Measurements from ENCODE around the gene ZNF587B.
A peak's percentile ranks its signal among the peaks of the same experiment; 100 is the strongest.
"Not testable (repeated sequence)": the region's sequence is repeated elsewhere in the genome, so short reads cannot be mapped to it uniquely, and the experiment has no call there.

ZNF587B gene

DNA sequence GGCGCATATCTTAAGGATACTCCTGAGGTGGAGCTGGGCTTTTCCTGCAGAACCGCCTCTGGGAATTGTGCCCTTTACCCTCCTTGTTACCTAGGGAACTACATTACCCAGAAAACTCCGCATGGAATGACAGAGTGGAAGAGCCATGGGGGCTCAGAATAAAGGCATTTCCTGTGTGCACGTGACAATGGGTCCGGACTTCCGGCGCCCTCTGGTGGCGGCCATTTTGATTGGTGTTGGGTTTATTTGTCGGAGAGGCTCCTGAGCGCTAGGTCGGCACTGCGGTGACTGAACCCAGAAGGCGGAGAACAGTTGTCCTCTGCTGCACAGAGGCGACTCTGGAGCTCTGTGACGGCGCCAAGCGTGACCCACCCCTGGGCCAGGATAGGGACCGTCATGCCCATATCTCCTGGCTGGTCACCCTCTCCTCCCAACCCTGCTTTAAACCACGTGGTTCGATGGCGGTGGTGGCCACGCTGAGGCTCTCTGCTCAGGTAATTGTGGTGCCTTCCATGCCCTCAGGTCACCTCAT lies at the start of gene ZNF587B:
Gene ZNF587B, plus strand, starts transcription at position 229 of the 532 bp plus-strand sequence. Its CDS starts 230 bp downstream, at position 459.
- DNase-seq (ENCODE audit: low spot score): no peak

DNA sequence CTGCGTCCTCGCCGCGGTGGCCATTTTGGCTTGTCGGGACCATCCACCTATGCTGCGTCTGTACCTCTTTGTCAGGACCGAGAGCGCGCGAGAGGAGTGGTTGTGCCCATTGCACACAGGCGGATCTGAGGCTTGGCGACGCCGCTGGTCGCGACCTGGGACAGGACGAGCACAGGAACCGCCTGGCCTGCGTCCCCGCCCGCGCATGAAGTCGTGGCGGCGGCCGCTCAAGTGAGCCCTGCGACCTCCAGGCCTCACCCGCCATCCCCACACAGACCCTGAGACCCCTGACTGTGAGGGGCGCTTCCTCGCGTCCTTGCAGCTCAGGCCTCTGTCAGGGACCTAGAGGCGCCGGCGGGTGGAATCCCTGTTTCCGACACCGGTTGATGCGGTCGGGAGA lies 43.8 kb upstream of the ZNF587B start:
- DNase-seq (ENCODE audit: low spot score): no peak

DNA sequence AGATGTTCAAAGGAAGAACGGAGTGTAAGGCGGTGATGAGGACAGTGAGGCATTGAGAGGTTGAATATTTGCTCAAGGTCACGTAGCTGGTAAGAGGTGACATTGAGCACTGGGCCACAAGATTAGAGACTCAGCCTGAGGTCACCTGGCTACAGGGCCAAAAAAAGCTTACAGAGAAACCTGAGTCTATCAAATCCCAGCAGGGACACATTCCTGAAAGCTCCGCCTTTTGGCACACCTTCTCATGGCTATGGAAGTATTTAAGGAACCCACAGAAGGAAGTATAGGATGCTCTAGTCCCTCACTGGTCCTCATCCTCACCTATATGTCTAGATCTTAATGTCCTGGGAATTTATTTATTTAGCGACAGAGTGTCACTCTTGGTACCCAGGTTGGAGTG lies 43.2 kb upstream of the ZNF587B start:
- no peak for DNase-seq (ENCODE audit: low spot score)

DNA sequence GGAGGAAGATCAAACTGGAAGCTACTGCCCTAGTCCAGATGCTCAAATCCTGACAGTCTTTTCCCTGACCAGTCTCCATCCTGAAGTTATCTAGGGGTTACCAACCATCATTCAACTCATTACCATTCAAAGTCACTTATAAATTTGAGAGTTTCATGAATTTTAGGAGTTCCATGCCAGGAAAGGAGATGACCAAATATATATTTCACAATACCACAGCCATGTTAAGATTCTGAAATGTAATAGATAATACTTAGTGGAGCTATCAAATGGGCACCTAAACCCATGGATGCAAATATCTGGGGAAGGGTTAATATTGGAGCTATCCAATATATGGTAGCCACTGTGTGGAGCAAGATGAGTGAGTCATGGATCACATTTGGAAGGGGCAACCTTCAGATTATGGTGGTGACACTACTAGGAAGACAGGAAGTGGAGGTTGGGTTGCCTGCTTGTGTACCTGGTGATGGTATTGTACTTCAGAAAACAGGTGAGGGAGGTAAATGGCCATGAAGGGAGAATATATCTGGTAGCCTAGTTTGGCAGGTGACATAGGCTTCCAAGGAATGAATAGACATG lies 41.9 kb upstream of the ZNF587B start:
- no peak for DNase-seq (ENCODE audit: low spot score)

DNA sequence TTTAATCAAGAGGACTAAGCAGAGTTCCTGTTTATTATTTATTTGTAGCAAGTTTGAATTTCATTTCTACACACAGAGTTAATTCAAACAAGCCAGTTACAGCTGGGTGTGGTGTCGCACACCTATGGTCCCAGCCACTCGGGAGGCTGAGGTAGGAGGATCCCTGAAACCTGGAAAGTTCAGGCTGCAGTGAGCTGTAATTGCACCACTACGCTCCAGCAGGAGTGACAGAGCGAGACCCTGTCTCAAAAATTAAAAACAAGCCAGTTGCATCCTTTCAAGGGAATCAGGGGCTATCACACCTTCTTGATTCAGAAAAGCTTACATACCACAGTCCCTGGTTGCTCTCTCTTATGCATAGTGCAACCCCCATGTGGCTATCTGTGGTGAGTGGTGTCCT lies 40.8 kb upstream of the ZNF587B start:
- no peak for DNase-seq (ENCODE audit: low spot score)

DNA sequence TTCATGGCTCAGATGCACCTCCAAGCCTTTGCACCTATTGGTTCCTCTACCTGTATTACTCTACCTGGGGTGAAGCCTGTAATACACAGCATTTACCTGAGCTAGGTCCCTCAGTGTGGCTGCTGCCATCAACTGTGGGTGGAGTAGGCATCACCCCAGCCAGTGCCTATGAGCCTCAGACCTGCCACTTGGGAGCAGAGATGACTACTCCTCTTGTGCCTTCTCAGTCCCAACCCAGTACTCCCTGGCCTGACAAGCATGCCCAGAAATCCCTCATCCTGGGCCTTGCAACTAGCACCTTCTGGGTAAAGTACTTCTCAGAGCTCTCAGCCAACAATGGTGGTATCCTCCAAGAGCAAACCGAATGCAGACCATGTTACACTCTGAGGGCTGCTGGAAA lies 33.5 kb upstream of the ZNF587B start:
- not testable (repeated sequence) for DNase-seq (ENCODE audit: low spot score)

DNA sequence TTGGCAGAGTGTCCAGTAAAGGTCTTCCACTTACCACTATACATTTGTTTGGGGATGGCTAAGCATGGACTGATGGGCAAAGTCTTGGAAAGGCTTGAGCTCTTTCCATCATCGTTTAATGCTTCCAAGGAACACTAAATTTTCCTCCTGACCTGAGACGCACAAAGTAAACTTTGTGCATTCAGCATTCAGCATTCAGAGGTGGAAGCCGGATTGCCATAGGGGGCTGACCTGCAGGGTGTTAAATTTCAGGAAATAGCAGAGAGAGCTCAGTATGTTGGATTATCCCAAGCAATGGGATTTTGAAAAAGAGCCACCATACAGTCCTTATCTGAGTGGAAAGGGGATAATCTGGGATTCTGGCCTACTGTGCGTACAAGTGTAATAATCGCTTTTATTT lies 29.4 kb upstream of the ZNF587B start:
- no peak for DNase-seq (ENCODE audit: low spot score)

DNA sequence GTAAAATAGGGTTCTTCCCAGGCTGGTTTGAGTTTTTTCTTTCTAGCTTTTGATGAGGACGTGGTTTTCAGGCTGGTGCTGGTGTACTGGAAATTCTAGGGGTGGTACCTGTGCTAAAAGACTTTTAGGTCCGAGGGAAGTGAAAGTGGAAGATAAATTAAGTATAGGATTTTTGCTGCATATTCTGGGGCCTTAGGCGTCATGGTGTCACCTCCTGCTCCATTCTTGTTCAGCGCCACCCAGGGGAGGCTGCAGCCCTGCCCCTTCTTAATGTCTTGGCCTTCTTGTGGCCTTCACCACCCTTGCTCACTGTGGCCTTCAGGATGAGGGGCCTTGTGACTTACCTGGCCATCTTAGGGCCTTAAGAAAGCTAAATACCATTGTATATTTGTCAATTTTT lies 27.8 kb upstream of the ZNF587B start:
- DNase-seq (ENCODE audit: low spot score): no peak

DNA sequence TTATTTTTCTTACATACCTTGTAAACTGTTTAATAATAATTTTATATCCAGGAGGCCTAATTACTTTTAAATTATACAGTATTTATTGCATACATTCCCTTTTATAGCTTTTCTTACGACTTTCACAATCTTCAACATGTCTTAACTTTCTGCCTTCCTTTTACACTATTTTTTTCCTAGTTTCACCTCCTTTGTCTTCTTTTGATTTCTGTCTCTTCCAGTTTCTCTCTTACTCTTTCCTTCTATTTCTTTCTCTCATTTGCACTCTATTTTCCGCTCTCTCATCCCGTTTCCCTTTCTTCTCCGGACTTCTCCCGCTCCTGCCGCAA lies 26.9 kb upstream of the ZNF587B start:
- no peak for DNase-seq (ENCODE audit: low spot score)

DNA sequence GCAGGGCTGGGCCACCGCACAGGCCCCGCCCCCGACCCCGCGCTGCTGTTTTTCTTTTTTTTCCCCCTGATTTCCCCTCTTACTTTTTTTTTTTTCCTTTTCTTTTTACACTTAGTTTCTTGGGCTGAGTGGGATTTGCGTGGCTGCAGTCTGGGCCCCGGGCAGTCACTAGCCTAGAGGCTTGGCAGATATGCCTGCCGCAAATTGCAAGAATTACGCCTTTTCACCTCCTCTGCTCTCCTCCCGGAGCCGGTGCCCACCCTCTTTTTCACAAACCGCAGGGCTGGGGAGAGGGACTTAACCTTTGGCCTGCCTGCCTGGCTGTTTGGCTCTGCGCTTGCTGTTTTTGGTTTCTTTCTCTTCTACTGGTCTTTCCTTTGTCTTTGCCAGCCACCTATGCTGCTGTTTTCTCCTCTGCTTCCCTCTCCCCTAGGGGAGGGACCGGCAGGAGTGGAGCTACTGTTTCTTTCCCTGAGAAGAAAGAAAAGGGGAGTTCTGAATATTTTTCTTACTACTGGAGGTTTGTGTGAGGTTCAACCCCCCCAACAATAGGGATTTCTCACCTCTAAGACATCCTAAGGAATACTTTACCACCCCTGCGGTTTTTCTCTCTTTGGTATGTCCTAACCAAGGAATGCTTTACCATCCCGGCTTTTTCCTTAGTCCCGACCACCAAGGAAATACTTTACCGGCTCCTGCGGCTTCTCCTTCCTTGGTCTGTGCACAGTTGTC lies 26.3 kb upstream of the ZNF587B start:
- no peak for DNase-seq (ENCODE audit: low spot score)

DNA sequence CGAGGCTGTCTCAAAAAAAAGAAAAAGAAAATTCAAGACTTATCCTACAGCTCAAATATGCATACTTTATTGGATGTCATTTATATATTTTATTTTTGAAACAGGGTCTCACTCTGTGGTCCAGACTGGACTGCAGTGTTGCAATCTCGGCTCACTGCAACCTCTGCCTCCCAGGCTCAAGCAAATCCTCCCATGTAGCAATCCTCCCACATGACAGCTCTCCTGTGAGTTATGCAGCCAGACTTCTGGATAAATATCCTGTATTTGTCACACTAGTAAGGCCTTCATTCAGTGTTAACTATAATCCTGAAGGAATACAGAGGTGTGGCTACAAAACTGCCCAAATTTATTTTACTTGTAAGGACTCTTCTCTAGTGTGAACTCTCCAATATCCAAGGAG lies 22.6 kb upstream of the ZNF587B start:
- DNase-seq (ENCODE audit: low spot score): no peak

DNA sequence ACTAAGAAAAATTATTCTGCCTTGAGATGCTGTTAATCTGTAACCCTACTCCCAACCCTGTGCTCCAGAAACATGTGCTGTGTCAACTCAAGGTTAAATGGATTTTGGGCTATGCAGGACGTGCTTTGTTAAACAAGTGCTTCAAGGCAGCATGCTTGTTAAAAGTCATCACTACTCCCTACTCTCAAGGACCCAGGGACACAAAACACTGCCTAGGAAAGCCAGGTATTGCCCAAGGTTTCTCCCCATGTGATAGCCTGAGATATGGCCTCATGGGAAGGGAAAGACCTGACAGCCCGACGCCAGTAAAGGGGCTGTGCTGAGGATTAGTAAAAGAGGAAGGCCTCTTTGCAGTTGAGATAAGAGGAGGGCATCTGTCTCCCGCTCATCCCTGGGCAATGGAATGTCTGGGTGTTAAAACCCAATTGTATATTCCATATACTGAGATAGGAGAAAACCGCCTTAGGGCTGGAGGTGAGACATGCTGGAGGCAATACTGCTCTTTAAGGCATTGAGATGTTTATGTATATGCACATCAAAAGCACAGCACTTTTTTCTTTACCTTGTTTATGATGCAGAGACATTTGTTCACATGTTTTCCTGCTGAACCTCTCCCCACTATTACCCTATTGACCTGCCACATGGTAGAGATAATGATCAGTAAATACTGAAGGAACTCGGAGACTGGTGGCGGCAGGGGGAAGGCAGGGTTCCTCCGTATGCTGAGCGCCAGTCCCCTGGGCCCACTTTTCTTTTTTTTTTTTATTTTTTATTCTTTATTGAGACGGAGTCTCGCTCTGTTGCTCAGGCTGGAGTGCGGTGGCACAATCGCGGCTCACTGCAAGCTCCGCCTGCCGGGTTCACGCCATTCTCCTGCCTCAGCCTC lies 19.4 kb upstream of the ZNF587B start:
- DNase-seq (ENCODE audit: low spot score): not testable (repeated sequence)

DNA sequence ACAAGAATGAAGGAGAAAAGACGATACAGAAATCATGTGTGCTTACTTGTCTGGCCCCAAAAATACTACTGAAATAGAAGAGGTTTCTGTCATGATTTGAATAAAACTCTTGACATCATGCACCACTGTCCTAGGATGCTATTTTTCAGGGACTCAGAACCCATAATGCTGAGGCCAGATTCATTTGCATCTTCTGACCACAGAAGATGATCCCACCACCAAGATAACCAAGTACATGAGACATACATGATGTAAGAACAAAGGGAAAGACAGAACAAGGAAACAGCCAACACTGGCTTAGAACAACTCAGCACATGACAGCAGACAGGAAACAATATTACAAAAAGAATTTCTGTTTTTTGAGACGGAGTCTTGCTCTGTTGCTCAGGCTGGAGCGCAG lies 17.9 kb upstream of the ZNF587B start:
- DNase-seq (ENCODE audit: low spot score): no peak

DNA sequence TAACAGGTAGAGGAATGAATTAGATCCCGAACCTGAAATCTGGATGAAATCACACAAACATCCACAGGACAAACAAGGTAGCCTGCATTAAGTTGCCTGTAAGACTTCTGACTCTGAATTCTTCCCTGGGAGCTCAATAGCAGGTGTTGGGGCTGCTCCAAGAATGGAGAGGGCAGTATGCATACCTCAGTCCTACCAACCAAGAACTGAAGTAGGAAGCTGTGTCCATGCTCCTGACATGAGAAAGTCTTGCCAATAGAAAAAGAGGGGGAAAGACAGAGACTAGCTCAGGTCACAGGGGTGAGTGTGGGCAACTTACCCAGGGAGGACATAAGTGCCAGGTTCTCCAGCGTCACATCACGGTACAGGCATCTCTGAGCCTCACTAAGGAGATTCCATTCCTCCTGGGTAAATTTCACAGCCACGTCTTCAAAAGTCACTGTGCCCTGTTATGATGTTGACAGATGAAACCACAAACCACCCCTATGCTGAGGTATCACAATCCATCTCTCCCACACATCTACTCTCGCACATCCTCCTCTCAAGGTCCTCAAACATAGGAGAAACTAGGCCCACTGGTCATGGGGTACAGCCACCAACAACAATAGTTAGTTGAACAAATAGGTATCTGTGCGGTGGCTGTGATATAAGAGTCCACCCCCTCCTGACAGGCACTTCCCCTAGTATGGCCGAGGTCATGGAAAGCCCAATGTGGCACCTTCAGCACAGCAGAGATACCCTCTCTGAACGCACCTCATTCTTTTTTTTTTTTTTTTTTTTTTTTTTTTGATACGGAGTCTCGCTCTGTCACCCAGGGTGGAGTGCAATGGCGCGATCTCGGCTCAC lies 16.9 kb upstream of the ZNF587B start:
- DNase-seq (ENCODE audit: low spot score): not testable (repeated sequence)

DNA sequence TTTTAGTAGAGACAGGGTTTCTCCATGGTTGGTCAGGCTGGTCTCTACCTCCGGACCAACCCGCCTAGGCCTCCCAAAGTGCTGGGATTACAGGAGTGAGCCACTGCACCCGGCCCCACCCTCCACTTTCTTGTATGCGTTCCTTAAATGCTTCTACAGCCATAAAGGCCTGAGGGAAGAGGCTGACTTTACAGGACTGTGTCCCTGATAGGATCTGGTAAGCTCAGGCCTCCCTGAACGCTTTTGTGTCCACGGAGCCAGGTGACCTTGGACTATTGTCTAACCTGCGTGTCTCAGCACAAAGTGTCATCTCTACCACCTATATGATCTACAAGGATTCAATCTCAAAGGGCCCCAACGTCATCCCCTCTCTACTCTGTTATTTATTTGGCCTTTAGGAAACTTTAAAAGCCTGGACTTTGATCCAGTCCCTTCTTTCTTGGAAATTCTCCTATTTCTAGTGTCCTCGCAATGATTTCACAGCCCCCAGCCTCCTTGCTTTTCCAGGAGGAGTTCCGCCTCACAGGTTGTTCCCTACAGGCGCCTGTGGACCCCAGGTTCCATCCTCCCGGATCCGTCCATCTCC lies 16.1 kb upstream of the ZNF587B start:
- no peak for DNase-seq (ENCODE audit: low spot score)

DNA sequence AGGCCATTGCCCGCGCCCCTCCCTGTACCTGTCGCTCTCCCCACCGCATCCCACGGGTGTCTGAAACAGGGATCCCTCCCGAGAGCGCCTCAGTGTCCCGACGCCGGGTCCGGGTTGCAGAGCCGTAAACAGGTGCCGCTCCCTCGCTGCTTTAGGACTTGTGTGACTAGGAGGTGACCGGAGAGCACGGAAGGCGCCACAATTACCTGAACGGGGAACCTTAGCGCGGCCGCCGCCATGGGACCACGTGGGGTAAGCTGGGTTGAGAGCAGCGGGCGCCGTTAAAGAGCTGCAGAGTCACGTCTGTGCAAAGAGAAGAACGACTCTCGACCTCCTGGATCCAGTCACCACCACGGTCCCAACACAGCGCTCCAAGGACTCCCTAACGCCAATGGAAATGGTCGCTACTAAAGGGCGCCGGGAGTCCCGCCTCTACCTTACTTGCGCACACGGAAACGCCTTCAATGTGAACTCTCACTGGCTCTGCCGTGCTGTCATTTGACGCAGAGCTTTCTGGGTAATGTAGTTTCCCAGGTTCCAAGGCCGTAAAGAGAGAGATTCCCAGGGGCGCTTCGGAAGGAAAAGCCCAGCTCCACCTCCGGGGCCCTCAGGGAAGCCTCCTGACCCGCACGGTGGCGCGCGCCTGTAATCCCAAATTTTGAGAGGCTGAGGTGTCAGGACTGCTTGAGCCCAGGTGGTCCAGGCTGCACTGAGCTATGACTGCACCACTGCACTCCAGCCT lies 15.4 kb upstream of the ZNF587B start, which contains the start of gene ZNF552:
Gene ZNF552, minus strand, starts transcription at position 409 of the 742 bp plus-strand sequence. Its CDS starts 170 bp downstream, at position 239.
- DNase-seq (ENCODE audit: low spot score): peak; percentile 97

DNA sequence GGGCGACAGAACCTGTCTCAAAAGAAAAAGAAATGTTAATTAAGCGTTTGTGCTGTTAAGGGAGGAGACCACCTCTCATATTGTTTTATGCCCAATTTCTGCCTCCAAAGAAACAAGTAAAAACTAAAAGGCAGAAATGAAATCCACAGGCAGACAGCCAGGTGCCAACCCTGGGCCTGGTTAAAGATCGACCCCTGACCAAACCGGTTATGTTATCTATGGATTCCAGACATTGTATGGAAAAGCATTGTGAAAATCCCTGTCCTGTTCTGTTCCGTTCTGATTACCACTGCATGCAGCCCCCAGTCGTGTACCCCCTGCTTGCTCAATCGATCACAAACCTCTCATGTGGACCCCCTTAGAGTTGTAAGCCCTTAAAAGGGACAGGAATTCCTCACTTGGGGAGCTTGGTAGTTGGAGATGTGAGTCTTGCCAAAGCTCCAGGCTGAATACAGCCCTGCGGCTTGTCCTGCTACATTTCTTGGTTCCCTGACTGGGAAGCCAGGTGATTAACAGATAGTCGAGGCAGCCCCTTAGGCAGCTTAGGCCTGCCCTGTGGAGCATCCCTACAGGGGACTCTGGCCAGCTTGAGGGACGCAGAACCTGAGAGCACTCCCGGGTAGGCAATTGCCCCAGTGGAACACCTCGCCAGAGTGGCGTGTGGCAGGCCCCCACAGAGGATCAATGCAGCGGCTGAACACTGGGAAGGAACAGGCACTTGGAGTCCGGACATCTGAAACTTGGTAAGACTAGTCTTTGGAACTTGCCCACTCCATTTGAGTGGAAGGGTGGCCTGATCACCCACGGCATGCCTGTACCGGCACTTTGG lies 14.6 kb upstream of the ZNF587B start:
- no peak for DNase-seq (ENCODE audit: low spot score)

DNA sequence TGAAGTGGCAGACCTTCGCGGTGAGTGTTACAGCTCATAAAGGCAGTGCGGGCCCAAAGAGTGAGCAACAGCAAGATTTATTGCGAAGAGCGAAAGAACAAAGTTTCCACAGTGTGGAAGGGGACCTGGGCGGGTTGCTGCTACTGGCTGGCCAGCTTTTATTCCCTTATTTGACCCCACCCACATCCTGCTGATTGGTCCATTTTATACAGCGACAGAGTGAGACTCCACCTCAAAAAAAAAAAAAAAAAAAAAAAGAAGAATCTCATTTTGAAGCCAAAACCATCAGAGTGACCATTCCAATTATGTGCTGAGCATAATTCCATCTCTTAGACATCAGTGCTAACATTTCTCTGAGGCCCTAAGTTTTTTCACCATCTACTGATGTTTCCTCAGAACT lies 13.4 kb upstream of the ZNF587B start:
- no peak for DNase-seq (ENCODE audit: low spot score)

DNA sequence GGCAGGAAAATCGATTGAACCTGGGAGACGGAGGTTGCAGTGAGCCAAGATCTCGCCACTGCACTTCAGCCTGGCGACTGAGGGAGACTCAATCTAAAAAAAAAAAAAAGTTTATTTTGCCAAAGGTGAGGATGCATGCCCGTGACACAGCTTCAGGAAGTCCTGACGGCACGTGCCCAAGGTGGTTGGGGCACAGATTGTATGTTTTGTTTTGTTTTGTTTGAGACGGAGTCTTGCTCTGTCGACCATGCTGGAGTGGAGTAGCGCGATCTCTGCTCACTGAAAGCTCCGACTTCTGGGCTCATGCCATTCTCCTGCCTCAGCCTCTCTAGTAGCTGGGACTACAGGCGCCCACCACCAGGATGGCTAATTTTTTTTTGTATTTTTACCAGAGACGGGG lies 12.1 kb upstream of the ZNF587B start:
- DNase-seq (ENCODE audit: low spot score): no peak

DNA sequence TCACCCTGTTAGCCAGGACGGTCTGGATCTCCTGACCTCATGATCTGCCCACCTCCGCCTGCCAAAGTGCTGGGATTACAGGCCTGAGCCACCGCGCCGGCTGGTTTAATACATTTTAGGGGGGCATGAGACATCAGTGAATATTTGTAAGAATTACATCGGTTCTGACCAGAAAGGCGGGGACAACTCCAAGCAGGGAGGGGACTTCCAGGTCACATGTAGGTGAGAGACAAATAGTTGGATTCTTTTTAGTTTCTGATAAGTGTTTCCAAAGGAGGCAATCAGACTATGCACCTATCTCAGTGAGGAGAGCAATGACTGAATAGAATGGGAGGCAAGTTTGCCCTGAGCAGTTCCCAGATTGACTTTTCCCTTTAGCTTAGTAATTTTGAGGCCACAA lies 11.7 kb upstream of the ZNF587B start:
- DNase-seq (ENCODE audit: low spot score): no peak
